NCI-H2227 (cell line): ENCODE results near the gene ABLIM2.
"Not testable (repeated sequence)": the region's sequence is repeated elsewhere in the genome, so short reads cannot be mapped to it uniquely, and the experiment has no call there.

Experiments used
- DNase-seq: peaks from one replicate; lab custom pipeline; 2025; ENCODE audit not compliant: unreplicated experiment; lab: John Stamatoyannopoulos, UW

Gene ABLIM2

DNA sequence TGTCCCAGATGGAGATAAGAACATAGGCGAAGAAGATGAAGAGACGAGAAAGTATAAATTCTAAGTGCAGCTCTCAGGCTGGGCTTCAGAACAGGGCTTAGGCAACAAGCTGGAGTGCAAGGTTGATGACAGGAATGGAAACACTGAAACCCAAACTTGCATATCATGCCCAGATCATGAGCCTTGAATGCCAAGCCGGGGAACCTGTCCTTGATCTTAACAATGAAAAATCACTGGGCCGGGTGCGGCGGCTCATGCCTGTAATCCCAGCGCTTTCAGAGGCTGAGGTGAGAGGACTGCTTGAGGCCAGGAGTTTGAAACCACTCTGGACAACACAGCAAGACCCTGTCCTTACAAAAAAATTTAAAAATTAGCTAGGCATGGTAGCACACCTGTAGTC is 236.1 kb downstream of the ABLIM2 start:
- DNase-seq = no peak

DNA sequence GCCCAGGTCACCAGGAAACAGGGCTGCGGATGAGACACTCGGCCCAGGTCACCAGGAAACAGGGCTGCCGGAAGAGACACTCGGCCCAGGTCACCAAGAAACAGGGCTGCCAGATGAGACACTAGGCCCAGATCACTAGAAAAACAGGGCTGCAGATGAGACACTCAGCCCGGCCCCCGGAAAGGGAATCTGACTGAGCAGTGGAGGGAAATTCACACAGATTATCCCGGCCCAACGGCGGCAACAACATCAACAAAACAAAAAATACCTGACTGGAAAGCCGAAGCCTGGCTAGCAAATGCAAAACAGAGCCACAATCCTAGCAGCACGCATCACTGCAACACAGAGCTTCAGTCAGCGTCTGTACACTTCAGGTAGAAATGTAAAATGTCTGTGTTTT is 239.6 kb downstream of the ABLIM2 start:
- no peak for DNase-seq

DNA sequence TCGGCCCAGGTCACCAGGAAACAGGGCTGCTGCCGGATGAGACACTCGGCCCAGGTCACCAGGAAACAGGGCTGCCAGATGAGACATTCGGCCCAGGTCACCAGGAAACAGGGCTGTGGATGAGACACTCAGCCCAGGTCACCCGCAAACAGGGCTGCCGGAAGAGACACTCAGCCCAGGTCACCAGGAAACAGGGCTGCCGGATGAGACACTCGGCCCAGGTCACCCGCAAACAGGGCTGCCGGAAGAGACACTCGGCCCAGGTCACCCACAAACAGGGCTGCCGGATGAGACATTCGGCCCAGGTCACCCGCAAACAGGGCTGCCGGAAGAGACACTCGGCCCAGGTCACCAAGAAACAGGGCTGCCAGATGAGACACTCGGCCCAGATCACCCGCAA is 240.4 kb downstream of the ABLIM2 start:
- DNase-seq = not testable (repeated sequence)

DNA sequence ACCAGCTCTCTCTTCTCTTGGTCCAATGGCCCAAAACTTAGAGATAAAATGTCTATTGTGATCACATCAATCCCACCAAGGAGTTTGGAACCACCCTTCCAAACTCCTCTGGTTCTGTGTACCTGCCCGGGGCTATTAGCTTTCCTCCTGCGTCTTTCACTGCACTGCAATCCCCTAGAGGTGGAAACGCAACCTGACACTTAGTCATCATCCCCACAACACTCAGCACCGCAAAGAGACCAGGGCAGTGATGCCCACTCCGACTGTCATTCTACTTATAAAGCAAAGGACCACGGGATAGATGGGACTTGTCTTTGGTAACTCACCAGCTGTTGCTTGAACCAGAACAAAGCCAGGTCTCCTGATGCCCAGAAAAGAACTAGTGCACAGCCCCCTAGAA is 240.9 kb downstream of the ABLIM2 start:
- DNase-seq = no peak

DNA sequence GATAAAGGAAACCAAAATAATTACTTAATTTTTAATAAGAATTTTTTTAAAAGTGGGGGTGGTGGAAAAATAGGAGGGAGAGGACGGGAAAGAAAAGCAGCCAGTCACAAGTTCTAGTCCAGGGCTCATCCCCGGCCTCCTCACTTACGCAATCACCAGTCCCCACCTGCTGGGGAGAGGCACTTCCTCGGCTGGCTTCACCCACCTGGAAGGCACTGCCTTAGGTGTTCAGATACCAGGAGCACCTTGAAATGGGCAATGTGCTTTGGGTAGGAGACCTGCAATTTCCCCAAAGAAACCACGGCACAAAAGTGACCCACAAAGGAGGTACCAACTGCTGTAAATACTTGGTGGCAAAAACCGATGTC is 242.8 kb downstream of the ABLIM2 start:
- DNase-seq = no peak
